HepG2 (cell line): ENCODE data around the gene DOCK9. TPM values are rescaled to one million over a fixed set of nuclear protein-coding genes. Genes with fewer than 3 reads are reported as not detected.

Source experiments
- ATAC-seq: fragments of 200-7000 bp; cut with Tn5 transposase; 3 replicates; pipeline ENCODE4 v1.9.1; 2020; ENCODE audit warnings: mild to moderate bottlenecking, moderate library complexity
- BruUV-seq: library from RNA; stranded (reverse); fragments of 400-500 nt; replicated peaks from 2 replicates; lab custom pipeline; 2021; lab: Mats Ljungman, UMichigan
- CTCF ChIA-PET: fragments of 300-600 bp; formaldehyde crosslinking; extraction: SDS; loops from one replicate; lab custom pipeline; 2021; ENCODE audit warnings: low total read pairs, inconsistent platforms, low intra/inter-chr PET ratio; lab: Yijun Ruan, JAX
- POLR2A ChIA-PET: fragments of 350-600 bp; sonication (Branson Sonifier 250); formaldehyde crosslinking; loops from one replicate; lab custom pipeline; 2020; ENCODE audit warnings: antibody characterized with exemption, inconsistent platforms; lab: Yijun Ruan, JAX
- DNase-seq: peaks from one replicate; pipeline ENCODE4 v3.0.0-alpha.2; 2015; ENCODE audit warnings: low spot score
- FAIRE-seq: peaks from 3 replicates; lab custom pipeline; 2011; peaks lifted over from hg19 to GRCh38; lab: Jason Lieb, UNC
- H2AFZ ChIP-seq: one replicate; pipeline ENCODE4 v1.6.1; 2011; ENCODE audit warnings: low read length, inconsistent platforms
- H3K27ac ChIP-seq: fragments of 300-600 bp; 3 replicates; pipeline ENCODE4 v1.8.0; 2011; ENCODE audit warnings: mixed run types, mild to moderate bottlenecking, mixed read lengths, low read length, inconsistent platforms; ENCODE audit not compliant: insufficient read depth; ENCODE audit errors: extremely low read length
- H3K27me3 ChIP-seq, 2 experiments: fragments of 200-600 bp in 1 of 2; 2 replicates in 1 of 2; 3 replicates in 1 of 2; pipeline versions ENCODE4 v1.6.0 to v1.8.0; 2011; ENCODE audit warnings: low read length in 2 of 2, mild to moderate bottlenecking in 2 of 2, moderate library complexity in 2 of 2, inconsistent platforms in 1 of 2; ENCODE audit not compliant: insufficient read depth in 2 of 2, control insufficient read depth in 1 of 2
- H3K36me3 ChIP-seq, 2 experiments: fragments of 200-600 bp in 1 of 2; replicated peaks in 1 of 2; 2 replicates in 1 of 2; 3 replicates in 1 of 2; pipeline versions ENCODE4 v1.5.1 to v1.8.0; 2011; ENCODE audit warnings: low read length in 2 of 2, inconsistent platforms in 1 of 2; ENCODE audit not compliant: insufficient read depth in 2 of 2, control insufficient read depth in 1 of 2
- H3K4me1 ChIP-seq: 2 replicates; pipeline ENCODE4 v1.5.1; 2012; ENCODE audit warnings: low read length, inconsistent platforms; ENCODE audit not compliant: insufficient read depth
- H3K4me2 ChIP-seq: 2 replicates; pipeline ENCODE4 v1.6.0; 2011; ENCODE audit warnings: low read depth, low read length, inconsistent platforms
- H3K4me3 ChIP-seq, 3 experiments: fragments of 200-600 bp in 1 of 3; sonication (generic), shearing (Covaris generic) in 1 of 3; replicated peaks in 1 of 3; 2 replicates each; pipeline ENCODE4 v1.5.1; 2011 to 2016; ENCODE audit warnings: low read length in 3 of 3, inconsistent platforms in 2 of 3, low read depth in 2 of 3, mild to moderate bottlenecking in 2 of 3, control low read depth in 1 of 3, mixed read lengths in 1 of 3; ENCODE audit not compliant: insufficient read depth in 1 of 3
- H3K79me2 ChIP-seq: one replicate; pipeline ENCODE4 v1.6.1; 2011; ENCODE audit warnings: low read length, inconsistent platforms; ENCODE audit not compliant: insufficient read depth
- H3K9ac ChIP-seq: 2 replicates; pipeline ENCODE4 v1.6.0; 2011; ENCODE audit warnings: mild to moderate bottlenecking, low read depth, low read length, inconsistent platforms; ENCODE audit not compliant: insufficient read depth
- H3K9me3 ChIP-seq: 2 replicates; pipeline ENCODE4 v1.5.1; 2012; ENCODE audit warnings: mild to moderate bottlenecking, low read length
- H4K20me1 ChIP-seq: 2 replicates; pipeline ENCODE4 v1.6.0; 2011; ENCODE audit warnings: inconsistent platforms, mild to moderate bottlenecking, low read length, moderate library complexity; ENCODE audit not compliant: insufficient read depth
- HOXA7 ChIP-seq: sonication (generic); formaldehyde crosslinking; IDR thresholded peaks from 2 replicates; pipeline ENCODE4 v1.8.1; 2022; ENCODE audit warnings: mild to moderate bottlenecking, missing genetic modification reagents, moderate library complexity
- KLF13 ChIP-seq: sonication (generic); formaldehyde crosslinking; IDR thresholded peaks from 2 replicates; pipeline ENCODE4 v1.4.0; 2020; ENCODE audit warnings: mild to moderate bottlenecking, missing genetic modification reagents
- MAFK ChIP-seq, 2 experiments: IDR thresholded peaks in 1 of 2; conservative IDR thresholded peaks in 1 of 2; 2 replicates each; pipeline ENCODE4 v1.6.1; 2011; ENCODE audit warnings: improper control_type of control experiment in 2 of 2, low read length in 2 of 2
- SALL1 ChIP-seq: sonication (generic); formaldehyde crosslinking; IDR thresholded peaks from 2 replicates; pipeline ENCODE4 v1.8.0; 2022; ENCODE audit warnings: mild to moderate bottlenecking, missing genetic modification reagents
- SMAD1 ChIP-seq: sonication (generic); formaldehyde crosslinking; IDR thresholded peaks from 2 replicates; pipeline ENCODE4 v1.4.0; 2020; ENCODE audit warnings: missing genetic modification reagents, low read depth, mild to moderate bottlenecking, borderline replicate concordance
- SNAPC5 ChIP-seq: sonication (generic); formaldehyde crosslinking; IDR thresholded peaks from 2 replicates; pipeline ENCODE4 v1.8.1; 2023; ENCODE audit warnings: mild to moderate bottlenecking, missing genetic modification reagents, borderline replicate concordance
- UBTF ChIP-seq: sonication (generic); formaldehyde crosslinking; IDR thresholded peaks from 2 replicates; pipeline ENCODE4 v1.4.0; 2020; ENCODE audit warnings: mild to moderate bottlenecking, missing genetic modification reagents
- XRCC5 ChIP-seq: fragments of 200-400 bp; formaldehyde crosslinking; optimal IDR thresholded peaks from 2 replicates; pipeline ENCODE3; 2017; ENCODE audit warnings: mild to moderate bottlenecking, low read length
- ZBED4 ChIP-seq: sonication (generic); formaldehyde crosslinking; IDR thresholded peaks from 2 replicates; pipeline ENCODE4 v1.4.0; 2020; ENCODE audit warnings: missing genetic modification reagents, borderline replicate concordance
- ZNF572 ChIP-seq: sonication (generic); formaldehyde crosslinking; IDR thresholded peaks from 2 replicates; pipeline ENCODE4 v1.5.1; 2020; ENCODE audit warnings: mild to moderate bottlenecking, missing genetic modification reagents
- ZNF83 ChIP-seq: sonication (generic); formaldehyde crosslinking; IDR thresholded peaks from 2 replicates; pipeline ENCODE4 v1.4.0; 2020; ENCODE audit warnings: missing genetic modification reagents, mild to moderate bottlenecking, borderline replicate concordance
- WGBS: methylation state at CpG from one replicate; pipeline ENCODE4 v1.1.6; 2017; ENCODE audit warnings: low lambda C conversion rate; 5-methylcytosine and 5-hydroxymethylcytosine counted together
- in situ Hi-C: cut with HindIII; loops from 2 replicates; pipeline ENCODE4 v1.10.0; 2017; ENCODE audit warnings: low pct_unique_long_range_greater_than_20kb; ENCODE audit not compliant: extremely low pct_ligation_motif_present
- intact Hi-C: fragments of 100-400 bp; cut with micrococcal nuclease; formaldehyde crosslinking; loops from one replicate; pipeline ENCODE4 v1.10.0; 2022; ENCODE audit not compliant: unreplicated experiment
- polyA plus RNA-seq, 8 experiments: library from polyadenylated mRNA; depleted of rRNA in 3 of 8; stranded (reverse) in 7 of 8; unstranded in 1 of 8; fragments of >200 nt; fragmentation: Illumina TruSeq in 4 of 8; extraction: Trizol in 4 of 8; gene quantifications; 2 replicates each; pipeline versions ENCODE4 v1.2.1 to v1.2.3, GENCODE V29; 2011 to 2016; ENCODE audit warnings: low read depth in 4 of 8, missing spikeins in 1 of 8, mixed read lengths in 1 of 8; ENCODE audit not compliant: insufficient read depth in 1 of 8
- total RNA-seq, 5 experiments: library from RNA; depleted of rRNA; stranded (reverse); fragments of >200 nt; fragmentation: Illumina TruSeq; extraction: Trizol; gene quantifications; 2 replicates each; pipeline ENCODE4 v1.2.3, GENCODE V29; 2016; ENCODE audit warnings: low read depth in 1 of 5

Gene DOCK9
- total and polyA plus RNA-seq, 2 of the 13 experiments (the other 11 are each of a cell fraction or from before 2014, with no cell fraction given), result 0.44 to 0.97 TPM

GRCh38 chr13:98851276-98851675, 126.6 kb downstream of the DOCK9 start:
- ATAC-seq, result no peak
- BruUV-seq, result no TSS peak
- Histone ChIP-seq H3K27me3 (no peaks in the 10 kb centered on the region; a peak in 1 of 5 replicates), H3K79me2 (no peaks in the 10 kb centered on the region), H4K20me1 (no peaks in the 10 kb centered on the region), H3K36me3 (no peaks in the 10 kb centered on the region), H3K4me3 (no peak overlapping the region), H3K4me1 (no peaks in the 10 kb centered on the region), H3K9me3 (no peaks in the 10 kb centered on the region), H3K4me2 (no peak overlapping the region), H2AFZ (no peak overlapping the region), H3K27ac (no peak overlapping the region), H3K9ac (no peak overlapping the region)
- 90% methylated on average over 6 of the region's 6 CpGs for WGBS
- intact Hi-C loops (no loop called here), in situ Hi-C loops (no loop called here)
- DNase-seq, result no peak
- no peak for FAIRE-seq
- CTCF ChIA-PET, result no interaction called here
- no peak for TF ChIP-seq HOXA7 (CRISPR knock-in tag)
- no peak for TF ChIP-seq SNAPC5
- TF ChIP-seq UBTF (CRISPR knock-in tag), result no peak
- no peak for TF ChIP-seq MAFK (conservative IDR thresholded peaks at IDR 0.05 in 1 of 2, IDR thresholded peaks at IDR 0.05 in 1 of 2; ENCODE audit: low read length in 2 of 2)
- TF ChIP-seq ZNF83 (CRISPR knock-in tag), result no peak
- no peak for TF ChIP-seq ZBED4
- TF ChIP-seq ZNF572, result no peak
- TF ChIP-seq SMAD1, result no peak
- TF ChIP-seq KLF13, result no peak
- TF ChIP-seq SALL1 (CRISPR knock-in tag), result no peak
- no peak for TF ChIP-seq XRCC5
- POLR2A ChIA-PET, result no interaction called here
